ENCODE measurements around the gene WIPF2.

GRCh38 chr17:40313668-40314583 lies 94.8 kb downstream of the WIPF2 start:
- TF ChIP-seq, protein P1, sequence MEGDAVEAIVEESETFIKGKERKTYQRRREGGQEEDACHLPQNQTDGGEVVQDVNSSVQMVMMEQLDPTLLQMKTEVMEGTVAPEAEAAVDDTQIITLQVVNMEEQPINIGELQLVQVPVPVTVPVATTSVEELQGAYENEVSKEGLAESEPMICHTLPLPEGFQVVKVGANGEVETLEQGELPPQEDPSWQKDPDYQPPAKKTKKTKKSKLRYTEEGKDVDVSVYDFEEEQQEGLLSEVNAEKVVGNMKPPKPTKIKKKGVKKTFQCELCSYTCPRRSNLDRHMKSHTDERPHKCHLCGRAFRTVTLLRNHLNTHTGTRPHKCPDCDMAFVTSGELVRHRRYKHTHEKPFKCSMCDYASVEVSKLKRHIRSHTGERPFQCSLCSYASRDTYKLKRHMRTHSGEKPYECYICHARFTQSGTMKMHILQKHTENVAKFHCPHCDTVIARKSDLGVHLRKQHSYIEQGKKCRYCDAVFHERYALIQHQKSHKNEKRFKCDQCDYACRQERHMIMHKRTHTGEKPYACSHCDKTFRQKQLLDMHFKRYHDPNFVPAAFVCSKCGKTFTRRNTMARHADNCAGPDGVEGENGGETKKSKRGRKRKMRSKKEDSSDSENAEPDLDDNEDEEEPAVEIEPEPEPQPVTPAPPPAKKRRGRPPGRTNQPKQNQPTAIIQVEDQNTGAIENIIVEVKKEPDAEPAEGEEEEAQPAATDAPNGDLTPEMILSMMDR (IDR thresholded peaks at IDR 0.05; ENCODE audit: control extremely low read depth in 1 of 3, insufficient read depth in 1 of 3, low read depth in 1 of 3, low read length in 3 of 3), result no peak
- TF ChIP-seq RNF2 (IDR thresholded peaks at IDR 0.05; ENCODE audit: borderline replicate concordance, low read depth, low read length, missing control alignments, poor library complexity, severe bottlenecking) (no peak), JUN (IDR thresholded peaks at IDR 0.05; ENCODE audit: low read depth, low read length) (no peak), MAFK (IDR thresholded peaks at IDR 0.05; ENCODE audit: low read depth, low read length) (no peak), FOSL1 (IDR thresholded peaks at IDR 0.05; ENCODE audit: insufficient read depth, low read depth, low read length) (no peak), EZH2 (IDR thresholded peaks at IDR 0.05; ENCODE audit: low read depth, low read length, severe bottlenecking) (no peak), TAF1 (IDR thresholded peaks at IDR 0.05; ENCODE audit: low read depth, low read length) (no peak), POLR2A (IDR thresholded peaks at IDR 0.05; ENCODE audit: control extremely low read depth in 1 of 2, low read depth in 2 of 2, low read length in 2 of 2) (no peak)
- TF ChIP-seq, protein P2, sequence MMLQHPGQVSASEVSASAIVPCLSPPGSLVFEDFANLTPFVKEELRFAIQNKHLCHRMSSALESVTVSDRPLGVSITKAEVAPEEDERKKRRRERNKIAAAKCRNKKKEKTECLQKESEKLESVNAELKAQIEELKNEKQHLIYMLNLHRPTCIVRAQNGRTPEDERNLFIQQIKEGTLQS (IDR thresholded peaks at IDR 0.05; ENCODE audit: insufficient read depth, low read depth, low read length), result no peak
